BE2C (cell line): ENCODE data around the gene CACNA1F.

ENCODE experiments used
- DNase-seq: peaks from one replicate; pipeline ENCODE4 v3.0.0-alpha.2; 2020
- H3K27me3 ChIP-seq: fragments of 250-450 bp; sonication (Bioruptor Pico); 2 replicates; pipeline ENCODE4 v1.5.1; 2020; ENCODE audit warnings: mild to moderate bottlenecking
- H3K36me3 ChIP-seq: fragments of 250-450 bp; sonication (Bioruptor Pico); 2 replicates; pipeline ENCODE4 v1.5.1; 2020; ENCODE audit warnings: mild to moderate bottlenecking
- H3K4me1 ChIP-seq: fragments of 250-450 bp; sonication (Bioruptor Pico); 2 replicates; pipeline ENCODE4 v1.5.1; 2020
- H3K4me3 ChIP-seq: 2 replicates; pipeline ENCODE4 v1.5.1; 2011; ENCODE audit warnings: low read depth, low read length
- H3K9me3 ChIP-seq: fragments of 250-450 bp; sonication (Bioruptor Pico); 2 replicates; pipeline ENCODE4 v1.5.1; 2020
- CTCF ChIP-seq: IDR thresholded peaks from 2 replicates; pipeline ENCODE4 v1.5.1; 2012; ENCODE audit warnings: mild to moderate bottlenecking, low read depth, low read length

CACNA1F gene

GRCh38 chrX:49260221-49260985 lies 27.3 kb upstream of the CACNA1F start:
- no peaks in the 10 kb centered on the region for H3K27me3 ChIP-seq
- no peaks in the 10 kb centered on the region for H3K4me1 ChIP-seq
- no peaks in the 10 kb centered on the region for H3K9me3 ChIP-seq
- no peaks in the 10 kb centered on the region for H3K36me3 ChIP-seq
- no peak for DNase-seq
- TF ChIP-seq CTCF = no peak
- H3K4me3 ChIP-seq = no peak overlapping the region

DNA sequence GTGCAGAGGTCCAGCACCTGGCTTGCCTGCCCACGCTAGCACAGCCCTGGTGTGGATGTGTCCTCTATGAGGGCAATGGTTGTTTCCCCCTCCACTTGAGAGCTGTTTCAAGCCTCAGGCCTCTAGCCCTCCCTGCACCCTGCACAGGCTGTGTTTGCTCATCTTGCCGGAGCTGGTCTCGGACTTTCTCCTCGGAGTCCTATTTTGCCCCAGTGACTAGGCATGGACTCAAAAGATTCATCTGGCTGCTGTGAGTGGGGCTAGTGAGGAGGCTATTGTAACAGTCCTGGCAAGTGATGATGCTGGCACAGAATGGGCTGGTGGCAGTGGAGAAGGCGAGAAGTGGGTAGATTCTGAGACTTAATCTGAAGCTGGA lies 25.6 kb upstream of the CACNA1F start:
- Histone ChIP-seq H3K4me3 (no peak overlapping the region), H3K27me3 (no peaks in the 10 kb centered on the region), H3K4me1 (no peaks in the 10 kb centered on the region), H3K9me3 (no peaks in the 10 kb centered on the region), H3K36me3 (no peaks in the 10 kb centered on the region)
- DNase-seq = no peak
- no peak for TF ChIP-seq CTCF

- no peaks in the 10 kb centered on the region for H3K27me3 ChIP-seq
- no peaks in the 10 kb centered on the region for H3K4me1 ChIP-seq
- H3K36me3 ChIP-seq = no peaks in the 10 kb centered on the region
- no peaks in the 10 kb centered on the region for H3K9me3 ChIP-seq
- no peak for TF ChIP-seq CTCF
- H3K4me3 ChIP-seq = no peak overlapping the region
- no peak for DNase-seq
Observed at GRCh38 chrX:49257846-49258748, 25.0 kb upstream of the CACNA1F start.

- H3K36me3 ChIP-seq = no peaks in the 10 kb centered on the region
- DNase-seq = no peak
- TF ChIP-seq CTCF = no peak
- H3K4me1 ChIP-seq = no peaks in the 10 kb centered on the region
- H3K9me3 ChIP-seq = no peaks in the 10 kb centered on the region
- no peaks in the 10 kb centered on the region for H3K27me3 ChIP-seq
- no peak overlapping the region for H3K4me3 ChIP-seq
Observed at GRCh38 chrX:49257074-49257790, 24.1 kb upstream of the CACNA1F start.

- DNase-seq = no peak
- Histone ChIP-seq H3K4me1 (no peaks in the 10 kb centered on the region), H3K4me3 (no peak overlapping the region), H3K27me3 (no peaks in the 10 kb centered on the region), H3K9me3 (no peaks in the 10 kb centered on the region), H3K36me3 (no peaks in the 10 kb centered on the region)
- TF ChIP-seq CTCF = no peak
Observed at GRCh38 chrX:49256268-49256995, 23.3 kb upstream of the CACNA1F start.
